BJ (cell line): ENCODE measurements around the gene SULT1A4. TPM values are rescaled to one million over a fixed set of nuclear protein-coding genes. Genes with fewer than 3 reads are reported as not detected.
"Not testable (repeated sequence)": the region's sequence is repeated elsewhere in the genome, so short reads cannot be mapped to it uniquely, and the experiment has no call there.

Source experiments
- CTCF ChIA-PET: fragments of 350-600 bp; formaldehyde crosslinking; extraction: SDS; loops from one replicate; lab custom pipeline; 2021; ENCODE audit warnings: antibody characterized with exemption, inconsistent platforms; lab: Yijun Ruan, JAX
- POLR2A ChIA-PET: fragments of 300-600 bp; sonication (Branson Sonifier 250); formaldehyde crosslinking; extraction: SDS; loops from one replicate; lab custom pipeline; 2021; ENCODE audit warnings: antibody characterized with exemption; lab: Charles Lee
- DNase-seq: peaks from one replicate; pipeline ENCODE4 v3.0.0-alpha.2; 2011; ENCODE audit warnings: low read depth
- H3K27me3 ChIP-seq: 2 replicates; pipeline ENCODE4 v1.6.0; 2011; ENCODE audit warnings: low read length; ENCODE audit not compliant: control insufficient read depth, insufficient read depth
- H3K36me3 ChIP-seq: 2 replicates; pipeline ENCODE4 v1.5.1; 2011; ENCODE audit warnings: low read length; ENCODE audit not compliant: control insufficient read depth, insufficient read depth
- H3K4me3 ChIP-seq: 2 replicates; pipeline ENCODE4 v1.5.1; 2011; ENCODE audit warnings: low read depth, mild to moderate bottlenecking, control low read depth, low read length
- polyA minus RNA-seq: library from RNA; depleted of rRNA, polyadenylated mRNA; stranded (reverse); fragments of >200 nt; gene quantifications from 2 replicates; pipeline ENCODE4 v1.2.3, GENCODE V29; 2011; rRNA and poly(A)+ RNA removed
- polyA plus RNA-seq: library from polyadenylated mRNA; depleted of rRNA; stranded (reverse); fragments of >200 nt; gene quantifications from 2 replicates; pipeline ENCODE4 v1.2.3, GENCODE V29; 2011; rRNA removed

Gene SULT1A4
- polyA plus RNA-seq (0.55 and 1.1 TPM in 2 replicates), polyA minus RNA-seq (0.57 and 1.1 TPM in 2 replicates)

DNA sequence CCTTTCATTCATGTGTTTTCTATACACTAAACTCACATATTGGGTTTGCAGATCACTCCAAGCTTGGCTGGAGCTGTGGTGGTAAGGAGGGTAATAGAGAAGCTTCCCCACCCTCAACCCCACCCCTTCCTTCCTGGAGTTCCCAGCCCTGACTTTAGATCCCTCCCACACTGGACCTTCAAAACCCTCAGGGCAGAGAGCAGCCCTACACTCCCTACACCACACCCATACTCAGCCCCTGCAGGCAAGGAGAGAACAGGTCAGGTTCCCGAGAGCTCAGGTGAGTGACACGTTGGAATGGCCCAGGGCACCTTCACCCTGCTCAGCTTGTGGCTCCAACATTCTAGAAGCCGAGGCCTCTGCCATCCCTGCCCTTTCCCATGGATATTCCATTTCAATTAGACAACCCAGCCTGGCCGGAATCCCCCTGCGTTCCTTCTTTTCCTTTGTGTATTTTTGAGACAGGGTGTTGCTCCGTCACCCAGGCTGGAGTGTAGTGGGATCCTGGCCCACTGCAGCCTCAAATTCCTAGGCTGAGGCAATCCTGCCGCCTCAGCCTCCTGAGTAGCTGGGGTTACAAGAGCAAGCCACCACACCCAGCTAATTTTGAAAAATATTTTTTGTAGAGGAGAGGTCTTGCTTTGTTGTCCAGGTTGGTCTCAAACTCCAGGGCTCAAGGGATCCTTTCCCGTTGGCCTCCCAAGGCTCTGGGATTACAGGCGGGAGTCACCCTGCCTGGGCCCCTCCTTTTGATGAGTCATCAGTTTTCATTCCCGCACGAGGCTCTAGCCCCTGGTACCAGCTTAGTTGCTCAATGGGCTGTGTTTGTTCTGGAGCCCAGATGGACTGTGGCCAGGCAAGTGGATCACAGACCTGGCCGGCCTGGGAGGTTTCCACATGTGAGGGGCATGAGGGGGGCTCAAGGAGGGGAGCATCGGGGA, at the start of gene SULT1A4:
Gene SULT1A4, plus strand, starts transcription at position 208 of the 941 bp plus-strand sequence. CDS start 1,473 bp downstream, outside the sequence.
- H3K36me3 ChIP-seq, H3K27me3 ChIP-seq, DNase-seq, H3K4me3 ChIP-seq, POLR2A ChIA-PET, CTCF ChIA-PET: not testable (repeated sequence)

DNA sequence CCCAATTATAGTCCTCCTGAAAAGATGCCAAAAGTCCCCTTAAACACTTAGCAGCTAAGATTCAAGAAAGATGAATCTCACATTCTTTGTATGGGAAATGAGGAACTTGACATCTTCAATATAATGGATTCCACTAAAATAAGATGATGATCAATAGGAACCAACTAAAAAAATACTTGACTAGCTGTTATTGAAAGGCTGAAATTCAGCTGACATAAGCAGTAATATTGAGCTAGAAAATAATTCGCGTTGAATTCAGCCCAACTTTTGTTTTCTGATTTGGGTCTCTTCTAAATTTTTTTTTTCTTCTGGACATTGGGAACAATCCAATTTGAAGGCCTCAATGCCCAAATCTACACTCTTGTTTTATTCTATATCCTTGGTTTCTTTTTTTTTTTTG, 36.1 kb upstream of the SULT1A4 start:
- H3K4me3 ChIP-seq, POLR2A ChIA-PET, CTCF ChIA-PET, H3K36me3 ChIP-seq, H3K27me3 ChIP-seq, DNase-seq: not testable (repeated sequence)

DNA sequence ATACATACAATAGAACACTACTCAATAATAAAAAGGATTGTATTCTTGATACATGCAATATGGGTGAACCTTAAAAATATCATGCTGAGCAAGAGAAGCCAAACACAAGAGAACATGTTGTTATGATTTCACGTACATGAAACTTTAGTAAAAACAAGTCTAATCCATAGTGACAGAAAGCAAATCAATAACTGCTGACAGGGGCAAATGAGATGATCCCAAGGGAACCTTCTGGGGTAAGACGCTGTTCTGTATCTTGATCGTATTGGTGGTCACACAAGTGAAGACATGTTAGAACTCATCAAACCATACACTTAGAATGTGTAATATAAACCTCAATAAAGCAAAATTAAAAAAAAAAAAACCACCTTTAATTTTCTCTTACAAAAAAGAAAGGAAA, 34.3 kb upstream of the SULT1A4 start:
- H3K27me3 ChIP-seq, POLR2A ChIA-PET, DNase-seq, H3K36me3 ChIP-seq, CTCF ChIA-PET, H3K4me3 ChIP-seq: not testable (repeated sequence)

DNA sequence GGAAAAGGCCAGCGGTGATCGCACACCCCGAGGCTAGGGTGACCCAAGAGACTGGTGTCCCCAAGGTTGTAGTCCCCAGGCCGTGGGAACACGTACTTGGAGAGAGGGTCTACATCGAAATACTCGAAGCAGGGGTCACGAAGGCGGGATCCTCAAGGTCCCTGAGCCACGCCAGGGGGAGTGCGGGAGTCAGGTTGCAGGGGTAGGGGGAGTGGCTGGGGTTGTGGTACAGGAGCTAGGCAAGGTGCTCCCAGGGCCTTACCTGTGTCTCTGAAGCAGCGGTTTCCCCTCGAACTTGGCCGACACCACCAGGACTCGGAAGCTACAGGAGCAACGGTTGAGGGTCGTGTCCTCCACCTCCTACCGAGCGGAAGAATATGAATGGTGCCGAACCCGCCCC, 6.0 kb upstream of the SULT1A4 start:
- DNase-seq, H3K27me3 ChIP-seq, H3K4me3 ChIP-seq, POLR2A ChIA-PET, H3K36me3 ChIP-seq, CTCF ChIA-PET: not testable (repeated sequence)

DNA sequence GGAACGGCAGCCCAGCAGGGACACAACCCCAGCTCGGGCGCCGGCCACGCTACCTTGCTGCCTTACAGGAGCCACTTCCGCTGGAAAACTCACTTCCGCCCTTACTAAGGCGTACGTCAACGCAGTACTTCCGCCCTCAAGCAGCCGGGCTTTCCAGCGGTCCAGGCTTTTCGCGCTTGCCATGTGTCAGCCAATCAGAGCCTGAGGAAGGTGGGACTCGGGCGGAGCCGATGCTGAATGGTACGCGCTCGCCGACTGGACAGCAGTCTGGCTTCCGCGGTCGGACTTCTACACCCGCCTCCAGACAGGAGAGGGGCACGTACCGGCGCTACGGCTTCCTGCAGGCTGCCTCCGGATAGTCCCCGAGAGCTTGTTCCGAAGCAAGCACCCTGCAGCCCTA, 5.4 kb upstream of the SULT1A4 start, which contains the start of the genes BOLA2 and SLX1B:
Gene BOLA2, minus strand, starts transcription at position 83 of the 400 bp plus-strand sequence. CDS start 98 bp downstream, outside the sequence.
Gene SLX1B, plus strand, starts transcription at position 265 of the 400 bp plus-strand sequence.
- CTCF ChIA-PET, H3K27me3 ChIP-seq, H3K4me3 ChIP-seq, H3K36me3 ChIP-seq, DNase-seq, POLR2A ChIA-PET: not testable (repeated sequence)

DNA sequence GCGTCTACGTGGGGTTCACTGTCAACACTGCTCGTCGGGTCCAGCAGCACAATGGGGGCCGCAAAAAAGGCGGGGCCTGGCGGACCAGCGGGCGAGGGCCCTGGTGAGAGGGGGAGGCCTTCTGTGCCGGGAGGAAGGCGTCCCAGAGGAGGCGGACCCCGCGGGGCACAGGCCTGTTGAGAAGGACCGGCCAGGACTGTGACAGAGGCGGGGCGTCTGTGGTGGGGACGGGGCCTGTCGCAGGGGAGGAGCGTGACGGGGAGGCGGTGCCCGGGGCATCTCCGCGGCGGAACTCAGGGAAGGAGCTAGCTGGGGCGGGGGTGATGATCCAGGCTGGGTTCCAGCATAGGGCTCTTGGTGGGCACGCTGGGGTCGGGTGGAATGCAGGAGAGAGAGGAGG, 4.9 kb upstream of the SULT1A4 start:
- POLR2A ChIA-PET, CTCF ChIA-PET: not testable (repeated sequence)

DNA sequence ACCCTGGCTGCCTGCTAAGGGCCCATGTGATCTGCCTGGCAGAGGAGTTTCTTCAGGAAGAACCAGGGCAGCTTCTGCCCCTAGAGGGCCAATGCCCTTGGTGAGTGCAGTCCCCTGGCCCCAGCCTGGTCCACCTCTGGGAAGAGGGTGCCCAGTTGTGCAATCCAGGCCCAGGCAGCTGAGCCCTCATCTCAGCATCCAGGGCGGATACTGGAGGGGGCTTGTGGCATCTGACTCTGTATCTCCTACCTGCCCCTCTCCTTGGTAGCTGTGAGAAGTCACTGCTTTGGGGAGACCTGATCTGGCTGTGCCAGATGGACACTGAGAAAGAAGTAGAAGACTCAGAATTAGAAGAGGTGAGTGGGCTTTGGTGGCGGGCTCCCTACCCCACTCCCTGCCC, 2.1 kb upstream of the SULT1A4 start:
- CTCF ChIA-PET, DNase-seq, H3K27me3 ChIP-seq, H3K36me3 ChIP-seq, POLR2A ChIA-PET, H3K4me3 ChIP-seq: not testable (repeated sequence)

More for the DNA sequence above, 4.9 kb upstream of the SULT1A4 start:
- H3K4me3 ChIP-seq, H3K27me3 ChIP-seq, H3K36me3 ChIP-seq, DNase-seq: not testable (repeated sequence)

DNA sequence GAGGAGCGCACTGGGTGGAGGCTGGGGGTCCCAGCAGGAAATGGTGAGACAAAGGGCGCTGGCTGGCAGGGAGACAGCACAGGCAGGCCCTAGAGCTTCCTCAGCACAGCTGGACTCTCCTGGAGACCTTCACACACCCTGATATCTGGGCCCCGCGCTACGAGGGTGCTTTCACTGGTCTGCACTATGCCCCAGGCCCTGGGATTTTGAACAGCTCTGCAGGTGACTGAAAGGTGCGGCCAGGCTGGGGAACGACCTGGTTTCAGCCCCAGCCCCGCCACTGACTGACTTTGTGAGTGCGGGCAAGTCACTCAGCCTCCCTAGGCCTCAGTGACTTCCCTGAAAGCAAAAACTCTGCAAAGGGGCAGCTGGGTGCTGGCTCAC, 926 bp downstream of the SULT1A4 start:
- H3K27me3 ChIP-seq, POLR2A ChIA-PET, CTCF ChIA-PET, H3K36me3 ChIP-seq, H3K4me3 ChIP-seq, DNase-seq: not testable (repeated sequence)

DNA sequence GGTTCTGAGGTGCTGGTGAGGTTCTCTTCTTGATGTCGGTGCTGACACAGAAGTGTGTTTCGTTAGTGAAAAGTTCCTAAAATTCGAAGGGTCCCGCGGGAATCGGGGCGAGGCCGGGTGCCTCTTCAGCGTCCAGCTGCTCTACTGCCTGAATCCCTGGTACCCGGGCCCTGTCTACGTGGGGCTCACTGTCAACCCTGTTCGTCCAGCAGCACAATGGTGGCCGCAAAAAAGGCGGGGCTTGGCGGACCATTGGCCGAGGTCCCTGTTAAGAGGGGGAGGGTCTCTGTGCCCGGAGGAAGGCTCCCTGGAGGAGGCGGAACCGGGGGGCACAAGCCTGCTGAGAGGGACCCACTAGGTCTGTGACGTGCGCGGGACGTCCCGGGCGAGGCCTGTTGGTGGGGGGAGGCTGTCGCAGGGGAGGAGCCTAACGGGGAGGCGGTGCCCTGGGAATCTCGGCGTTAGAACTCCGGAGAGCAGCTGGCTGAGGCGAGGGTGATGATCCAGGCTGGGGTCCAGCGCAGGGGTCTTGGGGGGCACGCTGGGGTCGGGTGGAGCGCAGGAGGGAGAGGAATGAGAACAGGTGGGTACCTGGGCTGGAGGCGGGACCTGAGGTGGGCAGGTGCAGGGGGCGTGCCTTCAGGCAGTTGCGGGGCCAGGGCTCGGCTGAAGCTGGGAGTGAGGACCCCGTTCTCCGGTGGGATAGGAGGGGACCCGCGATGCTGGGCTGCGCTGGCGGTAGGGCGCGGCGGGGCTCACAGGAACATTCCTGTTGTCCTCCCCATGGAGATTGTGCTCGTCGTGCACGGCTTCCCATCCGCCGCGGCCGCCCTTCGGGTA, 6.5 kb downstream of the SULT1A4 start:
- CTCF ChIA-PET: not testable (repeated sequence)

DNA sequence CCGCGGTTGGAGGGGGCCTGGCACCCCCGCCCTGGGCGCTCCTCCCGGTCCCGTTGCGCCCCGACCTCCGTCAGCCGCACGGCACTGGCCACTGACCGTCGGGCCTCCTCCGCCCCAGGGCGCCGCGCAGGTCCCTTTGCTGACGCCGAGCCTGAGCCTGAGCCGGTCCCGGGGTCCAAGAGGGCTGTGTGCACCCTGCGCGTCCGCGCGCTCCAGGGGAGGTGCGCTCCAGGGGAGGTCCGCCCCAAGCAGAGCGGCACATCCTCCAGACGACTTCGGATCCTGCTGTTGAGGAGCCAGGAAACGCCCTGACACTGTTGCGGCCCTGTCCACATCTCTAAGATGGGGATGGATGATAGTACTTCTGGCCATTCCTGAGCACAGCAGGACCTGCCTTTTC, 7.2 kb downstream of the SULT1A4 start:
- H3K36me3 ChIP-seq, H3K4me3 ChIP-seq, POLR2A ChIA-PET, CTCF ChIA-PET, H3K27me3 ChIP-seq, DNase-seq: not testable (repeated sequence)

More for the DNA sequence above, 6.5 kb downstream of the SULT1A4 start:
- POLR2A ChIA-PET, DNase-seq, H3K4me3 ChIP-seq, H3K36me3 ChIP-seq, H3K27me3 ChIP-seq: not testable (repeated sequence)

DNA sequence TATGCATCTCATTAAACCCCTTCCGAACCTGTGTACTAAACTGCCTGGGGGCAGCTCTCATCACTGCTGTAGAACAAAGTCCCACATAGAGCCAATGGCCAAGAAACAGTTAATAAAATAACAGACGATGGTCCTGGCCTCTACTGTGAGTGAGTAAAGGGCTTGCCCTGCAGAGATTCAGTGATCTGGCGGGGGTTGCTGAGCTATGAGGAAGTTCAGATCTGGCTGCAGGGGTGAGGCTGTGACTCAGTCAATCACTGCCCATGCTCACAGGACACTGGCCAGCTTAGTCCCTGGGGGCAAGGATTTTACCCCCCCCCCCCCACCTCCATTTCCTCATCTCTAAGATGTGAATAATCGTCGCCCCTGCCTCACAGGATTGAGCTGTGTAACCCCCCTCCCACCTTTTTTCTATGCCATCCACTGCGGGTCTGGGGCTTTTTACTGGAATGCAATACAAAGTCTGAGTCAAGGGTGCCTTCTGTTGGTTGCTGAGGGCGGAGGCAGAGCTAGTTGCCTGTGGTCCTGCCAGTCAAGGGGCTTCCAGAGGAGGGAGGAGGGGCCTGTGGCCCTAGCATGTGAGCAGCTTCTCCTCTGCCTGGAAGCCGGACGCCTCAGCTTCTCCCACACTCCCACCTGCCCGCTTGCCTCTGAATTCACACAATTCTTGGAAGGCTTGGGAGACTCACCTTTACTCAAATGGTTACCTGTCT, 8.1 kb downstream of the SULT1A4 start:
- H3K4me3 ChIP-seq, H3K27me3 ChIP-seq, DNase-seq, POLR2A ChIA-PET, CTCF ChIA-PET, H3K36me3 ChIP-seq: not testable (repeated sequence)

DNA sequence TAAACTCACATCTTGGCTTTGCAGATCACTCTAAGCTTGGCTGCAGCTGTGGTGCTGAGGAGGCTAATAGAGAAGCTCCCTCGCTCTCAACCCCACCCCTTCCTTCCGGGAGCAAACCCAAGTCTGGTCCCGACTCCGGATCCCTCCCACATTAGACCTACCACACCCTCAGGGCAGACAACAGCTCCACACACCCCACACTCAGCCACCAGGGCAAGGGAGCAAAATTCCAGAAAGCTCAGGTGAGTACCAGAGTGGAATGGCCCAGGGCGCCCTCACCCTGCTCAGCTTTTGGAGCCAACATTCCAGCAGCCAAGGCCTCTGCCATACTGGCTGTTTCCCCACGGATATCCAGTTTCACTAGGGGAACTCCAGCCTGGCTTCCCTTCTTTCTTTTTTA, 9.9 kb downstream of the SULT1A4 start:
- POLR2A ChIA-PET, H3K27me3 ChIP-seq, H3K4me3 ChIP-seq, CTCF ChIA-PET, DNase-seq, H3K36me3 ChIP-seq: not testable (repeated sequence)
